NOMO-1 treated with DMSO at 0.1 percent for 48 hours (cell line): ENCODE measurements around the gene P2RY4.
"Not testable (repeated sequence)": the region's sequence is repeated elsewhere in the genome, so short reads cannot be mapped to it uniquely, and the experiment has no call there.

Source experiments
- DNase-seq: peaks from one replicate; lab custom pipeline; 2025; ENCODE audit not compliant: unreplicated experiment; lab: John Stamatoyannopoulos, UW

P2RY4 gene

GRCh38 chrX:70244881-70245280 lies 15.1 kb downstream of the P2RY4 start:
- DNase-seq = no peak

GRCh38 chrX:70243601-70244000 lies 16.4 kb downstream of the P2RY4 start:
- DNase-seq = not testable (repeated sequence)

GRCh38 chrX:70241501-70241900 lies 18.5 kb downstream of the P2RY4 start:
- DNase-seq = no peak

GRCh38 chrX:70240751-70241150 lies 19.3 kb downstream of the P2RY4 start:
- no peak for DNase-seq

DNA sequence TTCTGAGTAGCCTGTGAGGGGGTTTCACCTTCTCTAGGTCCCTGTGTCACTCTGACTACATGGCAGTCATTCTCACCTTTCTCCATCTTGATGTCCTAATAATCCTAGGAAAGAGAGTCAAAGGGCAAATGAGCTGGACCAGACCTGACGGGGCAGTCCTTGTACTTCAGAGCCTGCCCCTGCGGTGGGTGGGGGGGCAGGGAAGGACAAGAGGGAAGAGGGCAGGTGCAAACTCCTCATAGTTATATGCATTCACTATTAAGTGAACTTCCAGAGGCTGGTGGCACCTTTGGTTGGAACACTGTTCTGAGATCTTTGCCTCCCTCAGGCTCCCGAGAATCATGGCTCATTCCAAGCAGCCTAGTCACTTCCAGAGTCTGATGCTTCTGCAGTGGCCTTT lies 25.6 kb downstream of the P2RY4 start, which contains the start of gene AWAT1:
Gene AWAT1, plus strand, starts transcription at position 301 of the 400 bp plus-strand sequence. Its CDS starts 41 bp downstream, at position 342.
- DNase-seq = no peak

DNA sequence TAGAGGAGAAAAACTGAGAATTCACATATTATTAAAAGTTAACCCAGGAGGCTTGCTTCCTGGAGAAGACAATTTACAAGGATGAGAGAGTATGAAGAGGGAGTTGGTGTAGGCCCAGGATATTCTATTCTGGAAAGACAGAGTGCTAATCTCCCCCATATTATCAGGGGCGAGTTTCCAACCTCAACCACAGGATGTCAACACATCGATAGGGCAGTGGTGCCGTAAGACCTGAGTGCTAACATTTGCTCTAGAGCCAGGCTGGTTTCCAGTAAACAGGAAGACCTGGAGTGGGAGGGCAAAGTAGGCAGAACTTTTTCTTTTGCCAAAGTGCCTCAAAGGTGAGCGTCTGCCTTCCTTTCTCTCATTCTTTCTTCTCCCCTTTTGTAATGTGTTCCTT lies 28.3 kb downstream of the P2RY4 start:
- DNase-seq = no peak

GRCh38 chrX:70226687-70227086 lies 33.3 kb downstream of the P2RY4 start:
- no peak for DNase-seq

GRCh38 chrX:70226048-70226447 lies 34.0 kb downstream of the P2RY4 start:
- no peak for DNase-seq

GRCh38 chrX:70219938-70220764 lies 39.9 kb downstream of the P2RY4 start:
- no peak for DNase-seq

DNA sequence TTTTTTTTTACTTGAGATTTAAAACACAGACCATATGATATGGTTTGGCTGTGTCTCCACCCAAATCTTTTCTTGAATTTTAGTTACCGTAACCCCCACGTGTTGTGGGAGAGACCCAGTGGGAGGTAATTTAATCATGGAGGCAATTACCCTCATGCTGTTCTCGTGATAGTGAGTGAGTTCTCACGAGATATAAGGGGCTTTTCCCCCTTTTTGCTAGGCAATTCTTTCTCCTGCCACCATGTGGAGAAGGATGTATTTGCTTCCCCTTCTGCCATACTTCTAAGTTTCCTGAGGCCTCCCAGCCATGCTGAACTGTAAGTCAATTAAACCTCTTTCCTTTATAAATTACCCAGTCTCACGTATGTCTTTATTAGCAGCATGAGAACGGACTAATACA lies 50.4 kb downstream of the P2RY4 start:
- not testable (repeated sequence) for DNase-seq

DNA sequence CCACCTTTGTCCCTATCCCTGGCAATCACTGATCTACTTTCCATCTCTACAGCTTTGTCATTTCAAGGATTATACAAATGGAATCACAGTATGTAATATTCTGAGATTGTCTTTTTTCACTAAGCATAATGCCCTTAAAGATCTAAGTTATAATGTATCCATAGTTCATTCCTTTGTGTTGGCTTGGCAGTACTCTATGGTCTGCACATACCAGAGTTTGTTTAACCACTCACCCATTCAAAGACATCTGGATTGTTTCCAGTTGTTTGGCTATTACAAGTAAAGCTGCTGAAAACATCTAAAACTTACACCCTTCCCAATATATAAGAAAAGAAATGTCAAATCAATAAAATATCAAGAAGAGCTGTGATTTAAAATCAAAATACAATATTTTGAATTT lies 51.5 kb downstream of the P2RY4 start:
- DNase-seq = no peak
